Activated CD4-positive, CD25-positive, alpha-beta regulatory T cell treated with anti-CD3 and anti-CD28 coated beads, Interleukin-2, amount 50 U/mL, for 16 hours (primary cell): ENCODE results near the gene KLK10.
"Not testable (repeated sequence)": the region's sequence is repeated elsewhere in the genome, so short reads cannot be mapped to it uniquely, and the experiment has no call there.

ENCODE experiments used
- DNase-seq: peaks from one replicate; pipeline ENCODE4 v3.0.0-alpha.2; 2020; ENCODE audit warnings: low read depth, low spot score

KLK10 gene

DNA sequence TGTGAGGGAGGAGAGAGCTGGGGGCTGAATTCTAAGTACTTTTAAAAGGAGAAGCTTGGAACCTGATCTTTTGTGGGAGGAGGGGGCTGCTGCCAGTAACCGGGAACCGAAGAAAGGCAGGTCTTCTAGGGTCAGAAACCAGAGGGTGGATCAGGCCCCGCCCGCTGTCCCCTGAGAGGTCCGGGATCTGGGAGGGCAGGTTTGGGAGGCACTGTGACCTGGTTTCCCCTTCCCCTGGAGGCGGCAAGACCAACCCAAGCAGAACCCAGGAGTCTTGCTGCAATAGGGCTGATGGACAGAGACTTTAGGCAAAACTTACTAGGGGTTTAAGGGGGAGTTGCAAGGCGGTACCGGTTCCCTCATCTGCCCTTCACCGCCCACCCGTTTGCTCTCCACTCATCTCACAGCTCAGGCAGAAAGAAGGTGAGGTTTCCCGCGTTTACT is 17.4 kb downstream of the KLK10 start:
- DNase-seq: no peak

DNA sequence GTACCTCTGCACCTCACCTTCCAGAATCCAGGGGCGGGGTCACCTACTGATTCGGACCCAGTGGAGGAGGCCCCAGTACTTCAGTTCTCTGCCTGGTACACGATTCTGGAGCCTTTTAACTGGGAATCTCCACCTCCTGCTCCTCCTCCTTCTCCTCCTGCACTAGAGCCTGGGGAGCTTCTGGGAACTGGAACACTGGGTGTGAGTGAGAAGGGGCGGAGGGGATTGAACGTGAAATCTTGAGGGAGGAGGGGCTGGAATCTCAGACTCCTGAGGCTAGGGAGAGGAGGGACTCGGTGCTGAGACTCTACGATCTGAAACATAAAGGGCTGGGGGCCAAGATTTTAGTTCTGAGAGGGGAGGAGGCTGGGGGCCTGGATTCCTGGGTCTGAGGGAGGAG is 18.0 kb downstream of the KLK10 start, which contains the start of gene KLK8:
Gene KLK8, minus strand, starts transcription at position 90 of the 400 bp plus-strand sequence. CDS start 437 bp downstream, outside the sequence.
- DNase-seq: no peak

DNA sequence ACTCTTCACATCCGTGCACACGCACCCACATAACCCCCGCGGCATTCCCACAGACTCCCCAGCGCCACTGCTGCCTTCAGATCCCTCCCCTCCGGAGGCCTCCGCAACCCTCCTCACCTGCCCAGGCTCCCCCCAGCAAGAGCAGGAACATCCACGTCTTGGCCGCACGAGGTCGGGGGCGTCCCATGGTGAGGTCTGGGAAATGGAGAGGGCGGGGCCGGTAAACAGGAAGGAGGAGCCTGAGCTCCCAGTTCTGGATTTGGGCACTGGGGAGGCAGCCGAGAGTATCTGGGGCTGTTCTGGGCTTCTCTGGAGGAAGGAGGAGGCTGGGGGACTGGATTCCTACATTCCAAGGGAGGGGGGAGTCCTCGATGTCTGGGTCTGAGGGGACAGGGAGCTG is 18.5 kb downstream of the KLK10 start:
- DNase-seq: no peak

DNA sequence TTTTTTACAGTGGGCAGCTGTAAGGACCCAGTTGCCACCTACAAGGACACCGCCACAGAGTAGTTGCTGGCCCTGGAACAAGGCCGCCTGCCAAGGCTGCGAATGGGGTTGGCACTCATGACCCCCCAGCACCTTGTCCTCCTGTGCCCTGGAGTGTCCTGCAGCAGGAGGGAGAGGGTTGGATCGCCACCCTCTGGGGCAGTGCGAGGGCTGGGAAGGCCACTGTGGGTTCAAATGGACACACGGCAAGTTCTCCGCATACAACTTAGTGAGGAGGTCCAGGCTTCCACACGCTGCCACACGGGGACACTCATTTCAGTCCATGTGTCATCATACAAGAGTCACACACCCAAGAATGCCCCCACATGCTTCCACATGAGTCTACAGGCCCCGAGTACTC is 19.1 kb downstream of the KLK10 start:
- DNase-seq: no peak

DNA sequence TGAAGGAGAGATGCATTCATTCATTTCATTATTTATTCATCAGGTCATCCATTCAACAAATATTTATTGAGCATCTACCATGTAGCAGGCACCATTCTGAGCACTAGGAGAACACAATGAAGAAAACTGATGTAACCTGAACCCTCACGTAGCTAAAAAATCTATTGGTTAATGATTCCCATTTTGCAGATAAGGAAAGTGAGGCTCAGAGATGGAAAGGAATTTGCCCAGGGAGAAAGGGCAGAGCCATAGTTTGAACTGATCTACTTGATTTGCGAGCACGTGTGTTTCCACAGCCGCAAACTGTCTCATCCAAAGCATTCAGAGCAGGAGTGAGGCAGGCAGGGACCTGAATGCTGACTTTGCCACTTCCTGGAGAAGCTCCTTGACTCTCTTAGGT is 20.8 kb downstream of the KLK10 start:
- no peak for DNase-seq

DNA sequence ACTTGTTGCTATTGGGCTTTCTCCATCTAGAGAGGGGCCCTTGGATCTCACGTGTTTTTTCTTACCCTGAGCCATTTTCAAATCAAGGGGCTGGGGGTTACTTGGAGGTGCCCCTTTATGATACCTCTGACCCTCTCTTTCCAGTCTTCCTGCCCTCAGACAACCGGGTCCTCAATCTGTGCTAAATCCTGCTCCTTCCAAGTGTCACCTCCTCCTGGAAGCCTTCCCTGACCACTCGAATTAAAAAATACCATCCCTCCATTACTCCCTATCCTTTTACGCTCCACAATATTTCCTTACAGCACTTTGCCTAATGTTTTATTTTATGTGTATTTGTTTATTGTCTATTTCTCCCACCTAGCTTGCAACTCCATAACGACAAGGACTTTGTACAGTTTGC is 21.4 kb downstream of the KLK10 start:
- no peak for DNase-seq

DNA sequence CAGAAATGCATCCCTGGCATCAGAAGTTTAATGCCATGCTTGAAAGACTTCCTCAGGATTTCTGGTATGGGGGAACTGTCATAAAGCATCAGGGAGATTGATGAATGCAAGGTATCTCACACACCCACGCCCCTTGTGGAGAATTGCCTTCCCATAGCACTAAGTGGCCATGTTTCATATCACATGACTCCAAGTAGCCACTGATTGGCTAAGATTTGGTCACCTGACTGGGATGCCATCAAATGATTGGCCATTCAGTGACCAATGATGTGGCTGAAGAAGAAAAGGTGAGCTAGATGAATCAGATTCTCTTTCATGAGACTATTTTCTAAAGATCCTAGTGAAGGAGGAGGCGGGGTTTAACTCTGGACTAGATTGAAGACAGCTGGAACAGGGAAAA is 25.4 kb downstream of the KLK10 start:
- no peak for DNase-seq

DNA sequence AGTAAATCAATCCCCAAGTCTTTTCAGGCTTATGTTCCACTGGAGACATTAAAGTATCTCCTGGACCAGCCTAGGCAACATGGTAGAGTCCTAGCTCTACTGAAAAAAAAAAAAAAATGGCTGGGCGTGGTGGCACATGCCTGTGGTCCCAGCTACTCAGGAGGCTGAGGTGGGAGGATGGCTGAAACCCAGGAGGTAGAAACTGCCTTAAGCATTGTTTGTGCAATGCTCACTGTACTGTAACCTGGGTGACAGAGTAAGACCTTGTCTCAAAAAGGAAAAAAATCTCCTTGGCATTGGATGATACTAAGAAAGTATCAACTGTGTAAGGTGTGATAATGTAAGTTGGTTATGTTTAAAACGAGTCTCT is 26.9 kb downstream of the KLK10 start:
- no peak for DNase-seq

DNA sequence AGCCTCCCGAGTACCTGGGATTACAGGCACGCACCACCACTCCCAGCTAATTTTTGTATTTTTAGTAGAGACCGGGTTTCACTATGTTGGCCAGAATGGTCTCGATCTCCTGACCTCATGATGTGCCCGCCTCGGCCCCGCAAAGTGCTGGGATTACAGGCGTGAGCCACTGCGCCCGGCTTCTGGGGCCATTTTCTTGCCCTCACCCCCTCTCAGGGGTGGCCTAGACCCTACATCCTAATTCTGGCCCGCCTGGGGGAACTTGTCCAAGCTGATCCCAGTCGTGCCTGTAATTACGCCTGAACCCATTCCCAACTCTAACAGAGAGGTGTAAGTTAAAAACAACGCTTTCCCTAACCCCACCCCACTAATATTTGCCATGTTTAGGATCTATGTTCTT is 35.1 kb downstream of the KLK10 start:
- not testable (repeated sequence) for DNase-seq

DNA sequence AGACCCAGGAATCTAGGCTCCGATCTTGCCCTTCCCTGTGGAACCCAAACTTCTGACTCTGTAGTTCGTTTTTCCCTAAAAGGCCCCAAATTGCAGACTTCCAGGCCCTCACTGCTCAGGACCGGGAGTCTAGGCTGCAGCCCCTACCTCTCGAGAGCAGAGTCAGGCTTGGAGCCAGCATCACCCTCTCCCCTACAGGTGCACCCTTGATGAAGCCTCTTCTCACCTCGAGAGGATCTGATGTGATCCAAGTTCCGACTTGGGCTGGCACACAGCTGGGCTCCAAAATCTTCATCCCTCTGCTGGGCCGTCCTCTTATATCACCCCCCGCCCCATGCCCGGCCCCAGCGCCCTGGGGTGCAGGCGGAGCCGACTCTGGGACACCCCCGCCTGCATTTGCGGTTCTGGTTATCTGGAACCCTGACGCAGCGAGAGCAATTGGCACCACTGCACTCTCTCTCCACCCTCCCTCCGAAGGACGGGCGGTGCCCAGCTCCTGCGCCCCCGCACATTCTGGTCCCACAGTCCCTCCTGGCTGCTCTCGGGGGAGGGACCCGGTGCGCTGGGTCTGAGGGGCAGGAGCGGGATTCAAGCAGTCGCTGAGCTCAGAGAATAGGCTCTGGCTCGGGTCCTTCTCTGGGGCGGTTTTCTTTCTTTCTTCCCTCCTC is 35.8 kb downstream of the KLK10 start, which contains the start of gene KLK7:
Gene KLK7, minus strand, starts transcription at position 293 of the 668 bp plus-strand sequence. CDS start 1,518 bp downstream, outside the sequence.
- DNase-seq: no peak

DNA sequence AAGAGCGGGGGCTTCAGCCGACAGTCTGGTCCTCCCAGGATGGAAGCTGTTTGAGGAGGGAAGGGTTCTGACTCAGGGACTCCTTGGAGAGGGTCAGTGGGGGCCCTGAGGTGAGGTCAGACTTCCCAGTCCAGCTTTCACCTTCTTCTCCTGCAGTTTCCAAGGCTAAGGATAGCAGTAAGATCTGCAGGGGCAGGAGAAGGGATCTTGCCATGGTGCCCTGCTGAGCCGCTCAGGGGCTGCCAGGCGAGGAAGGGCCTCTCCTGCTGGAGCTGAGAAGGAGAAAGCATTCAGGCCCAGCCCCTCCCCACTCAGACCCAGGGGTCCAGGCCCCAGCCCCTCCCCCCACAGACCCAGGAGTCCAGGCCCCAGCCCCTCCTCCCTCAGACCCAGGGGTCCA is 37.3 kb downstream of the KLK10 start:
- DNase-seq: no peak

DNA sequence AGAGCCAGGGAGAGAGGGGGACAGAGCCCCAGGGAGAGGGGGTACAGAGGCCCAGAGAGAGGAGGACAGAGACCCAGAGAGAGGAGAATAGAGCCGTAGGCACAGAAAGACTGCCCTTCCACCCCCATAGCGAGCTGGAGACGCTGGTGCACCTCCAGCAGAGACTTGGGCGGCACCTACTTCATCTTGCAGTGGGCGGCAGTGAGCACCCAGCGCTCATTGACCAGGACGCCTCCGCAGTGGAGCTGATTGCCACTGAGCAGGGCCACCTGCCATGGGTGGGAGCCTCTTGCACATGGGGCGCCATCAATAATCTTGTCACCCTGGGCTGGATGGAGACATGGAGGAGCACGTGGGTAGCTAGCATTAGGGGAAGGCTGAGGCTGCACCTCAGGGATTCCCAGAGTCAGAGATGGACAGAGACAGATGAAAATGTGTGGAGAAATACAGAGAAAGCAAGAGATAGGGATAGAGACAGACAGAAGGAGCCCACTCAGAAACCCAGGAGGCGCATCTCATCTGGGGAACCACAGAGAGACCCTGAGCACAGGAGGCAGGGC is 37.8 kb downstream of the KLK10 start:
- no peak for DNase-seq

DNA sequence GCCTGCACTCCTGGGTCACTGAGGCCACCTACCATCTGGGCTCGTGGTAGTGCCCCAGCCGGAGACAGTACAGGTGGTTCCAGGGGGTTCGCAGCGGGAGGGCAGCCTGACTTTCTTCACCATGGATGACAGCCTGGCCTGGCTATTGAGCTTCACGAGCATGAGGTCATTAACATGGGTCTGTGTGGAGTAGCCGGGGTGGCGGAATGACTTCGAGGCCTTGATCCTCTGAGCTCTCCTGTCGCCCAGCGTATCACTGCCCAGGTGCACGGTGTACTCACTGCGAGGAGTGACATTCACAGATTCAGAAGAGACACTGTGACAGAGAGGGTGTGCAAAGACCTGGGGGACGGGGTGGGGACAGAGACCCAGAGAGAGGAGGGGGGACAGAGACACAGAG is 39.3 kb downstream of the KLK10 start:
- DNase-seq: no peak

DNA sequence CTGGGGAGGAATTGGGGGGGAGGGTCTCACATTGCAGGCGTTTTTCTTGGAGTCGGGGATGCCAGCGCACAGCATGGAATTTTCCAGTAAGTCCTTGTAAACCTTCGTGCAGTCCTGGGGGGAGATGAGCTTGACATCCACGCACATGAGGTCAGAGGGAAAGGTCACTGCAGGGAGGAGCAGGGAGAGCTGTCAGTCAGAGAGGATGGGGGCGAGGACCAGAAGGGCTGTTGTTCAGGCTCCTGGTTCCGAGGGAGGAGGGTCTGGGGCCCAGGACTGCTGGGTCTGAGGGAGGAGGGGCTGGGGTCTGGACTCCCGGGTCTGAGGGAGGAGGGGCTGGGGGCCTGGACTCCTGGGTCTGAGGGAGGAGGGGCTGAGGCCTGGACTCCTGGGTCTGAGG is 39.8 kb downstream of the KLK10 start:
- no peak for DNase-seq

DNA sequence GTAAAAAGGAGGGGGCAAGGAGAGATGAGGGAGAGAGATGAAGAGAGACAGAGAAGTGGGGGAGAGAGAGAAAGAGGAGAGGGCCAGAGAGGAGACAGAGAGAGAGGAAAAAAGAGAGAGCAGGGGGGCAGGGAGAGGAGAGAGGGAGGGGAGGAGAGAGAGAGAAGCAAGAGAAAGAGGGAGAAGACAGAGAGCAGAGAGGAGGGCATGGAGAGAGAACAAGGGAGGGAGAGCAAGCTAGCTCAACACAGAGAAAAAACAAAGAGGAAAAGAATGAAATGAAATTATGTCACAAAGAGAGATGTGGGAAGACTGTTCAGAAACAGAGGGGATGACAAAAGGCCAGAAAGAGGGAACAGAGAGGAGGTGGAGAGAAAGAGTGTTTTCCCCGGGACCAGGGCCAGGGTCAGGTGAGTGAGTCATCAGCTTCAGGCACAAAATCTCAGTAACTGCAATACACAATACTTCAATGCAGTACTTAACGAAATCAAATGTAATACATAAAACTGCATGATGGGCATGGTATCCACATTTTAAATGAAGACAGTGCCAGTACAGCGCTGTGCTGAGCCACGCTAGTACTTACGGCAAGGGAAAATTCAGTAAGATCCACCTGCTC is 40.6 kb downstream of the KLK10 start:
- DNase-seq: no peak

DNA sequence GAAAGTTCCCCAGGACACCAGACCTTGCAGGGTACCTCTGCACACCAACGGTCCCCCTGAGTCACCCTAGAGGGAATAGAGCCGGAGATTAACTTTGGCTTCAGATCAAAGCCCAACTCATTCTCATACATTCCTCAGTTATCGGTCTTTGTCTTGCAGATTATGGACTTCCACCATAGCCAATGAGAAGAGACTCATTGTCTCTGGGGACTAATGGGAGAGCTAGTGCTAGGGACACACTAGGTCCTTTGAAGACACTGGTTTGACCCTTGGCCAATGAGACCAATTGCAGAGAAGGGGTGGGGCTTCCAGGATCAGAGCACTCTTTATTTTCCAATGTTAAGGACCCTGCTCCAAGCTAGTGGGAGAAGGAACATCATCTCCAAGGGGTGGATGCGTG is 41.9 kb downstream of the KLK10 start:
- DNase-seq: no peak

DNA sequence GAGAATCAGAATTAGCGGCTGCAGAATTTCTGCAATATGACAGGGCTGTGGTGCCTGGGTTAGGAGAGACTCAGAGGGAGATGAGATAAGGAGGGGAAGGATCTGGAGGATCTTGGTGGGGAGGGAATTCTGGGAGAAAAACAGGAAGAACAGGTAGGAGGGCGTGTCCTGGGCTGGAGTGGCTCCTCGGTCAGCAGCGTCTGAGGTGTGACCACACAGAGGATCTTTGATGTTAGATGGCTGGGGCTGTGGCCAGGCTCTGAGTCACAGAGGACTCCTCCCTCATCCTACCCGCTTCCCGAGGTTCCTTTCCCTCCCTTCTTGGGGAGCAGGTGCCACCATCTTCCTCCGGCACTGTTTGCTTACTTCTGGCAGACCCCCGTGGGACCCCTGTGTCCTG is 43.7 kb downstream of the KLK10 start:
- DNase-seq: no peak

DNA sequence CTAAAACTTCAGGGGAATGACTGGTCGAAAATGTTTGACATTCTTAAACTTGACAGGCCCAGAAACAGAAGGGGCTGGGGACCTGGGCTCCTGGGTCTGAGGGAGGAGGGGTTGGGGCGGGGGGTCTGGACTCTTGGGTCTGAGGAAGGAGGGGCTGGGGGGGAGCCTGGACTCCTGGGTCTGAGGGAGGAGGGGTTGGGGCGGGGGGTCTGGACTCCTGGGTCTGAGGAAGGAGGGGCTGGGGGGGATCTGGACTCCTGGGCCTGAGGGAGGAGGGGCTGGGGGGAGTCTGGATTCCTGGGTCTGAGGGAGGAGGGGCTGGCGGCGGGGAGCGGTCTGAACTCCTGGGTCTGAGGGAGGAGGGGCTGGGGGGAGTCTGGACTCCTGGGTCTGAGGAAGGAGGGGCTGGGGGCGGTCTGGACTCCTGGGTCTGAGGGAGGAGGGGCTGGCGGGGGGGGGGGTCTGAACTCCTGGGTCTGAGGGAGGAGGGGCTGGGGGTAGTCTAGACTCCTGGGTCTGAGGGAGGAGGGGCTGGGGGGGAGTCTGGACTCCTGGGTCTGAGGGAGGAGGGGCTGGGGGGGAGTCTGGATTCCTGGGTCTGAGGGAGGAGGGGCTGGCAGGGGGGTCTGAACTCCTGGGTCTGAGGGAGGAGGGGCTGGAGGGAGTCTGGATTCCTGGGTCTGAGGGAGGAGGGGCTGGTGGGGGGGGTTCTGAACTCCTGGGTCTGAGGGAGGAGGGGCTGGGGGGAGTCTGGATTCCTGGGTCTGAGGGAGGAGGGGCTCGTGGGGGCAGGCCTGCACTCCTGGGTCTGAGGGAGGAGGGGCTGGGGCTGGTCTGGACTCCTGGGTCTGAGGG is 44.6 kb downstream of the KLK10 start:
- DNase-seq: no peak

DNA sequence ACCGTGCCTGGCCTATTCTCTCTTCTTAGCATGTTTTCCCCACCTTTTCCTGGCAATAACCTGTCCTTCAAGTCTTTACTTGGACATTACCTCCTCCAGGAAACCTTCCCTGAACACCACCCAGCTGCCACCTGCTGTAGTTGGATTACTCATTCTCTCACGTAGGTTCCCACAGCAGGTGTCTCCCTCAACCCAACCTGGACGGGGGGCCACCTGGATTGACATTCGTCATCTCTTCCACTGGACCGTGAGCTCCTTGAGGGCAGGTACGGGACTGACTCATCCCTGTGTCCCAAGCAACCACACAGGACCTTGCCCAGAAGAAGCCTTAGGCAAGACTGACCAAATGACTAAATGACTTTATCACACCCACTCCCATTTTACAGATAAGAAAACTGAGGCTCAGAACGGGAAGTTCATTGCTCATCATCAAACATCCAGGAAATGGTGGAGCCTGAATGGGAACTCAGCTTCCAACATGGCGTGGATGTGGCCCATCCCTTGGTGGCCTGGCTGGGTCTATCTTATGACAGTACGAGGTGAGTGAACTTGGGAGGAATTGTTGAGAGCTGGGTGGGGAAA is 46.6 kb downstream of the KLK10 start:
- DNase-seq: no peak

DNA sequence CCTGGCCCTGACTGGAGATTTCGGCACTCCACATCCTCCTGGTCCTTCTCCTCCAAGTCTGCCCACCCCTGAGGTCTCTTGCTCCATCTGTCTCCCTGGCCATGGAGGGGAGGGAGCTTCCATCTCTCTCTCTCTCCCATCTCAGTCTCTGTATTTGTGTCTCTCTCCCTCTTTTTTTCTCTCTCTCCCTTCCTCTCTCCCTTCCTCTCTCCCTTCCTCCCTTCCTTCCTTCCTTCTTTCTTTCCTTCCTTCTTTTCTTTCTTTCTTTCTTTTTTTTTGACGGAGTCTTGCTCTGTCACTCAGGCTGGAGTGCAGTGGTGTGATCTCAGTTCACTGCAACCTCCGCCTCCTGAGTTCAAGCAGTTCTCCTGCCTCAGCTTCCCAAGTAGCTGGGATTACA is 49.7 kb downstream of the KLK10 start:
- DNase-seq: not testable (repeated sequence)

DNA sequence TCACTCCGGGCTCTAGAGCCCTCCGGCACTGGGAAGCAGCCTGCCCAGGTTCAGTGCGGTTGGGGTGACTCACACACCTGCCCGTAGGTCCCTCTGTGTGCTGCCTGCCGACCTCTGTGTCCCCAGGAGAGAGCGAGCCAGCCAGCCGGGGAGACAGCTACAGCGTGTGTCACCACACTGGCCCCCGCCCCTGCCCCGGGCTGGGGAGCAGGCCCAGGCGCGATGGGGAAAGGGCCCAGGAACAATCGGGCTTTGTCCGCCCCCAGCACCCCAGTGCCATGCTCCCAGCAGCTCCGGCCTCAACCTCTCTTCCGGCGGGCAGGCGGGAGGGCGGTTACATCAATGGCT is 50.1 kb downstream of the KLK10 start, which contains the start of gene KLK6:
Gene KLK6, minus strand, starts transcription at position 179 of the 348 bp plus-strand sequence. CDS start 1,487 bp downstream, outside the sequence.
- no peak for DNase-seq
